GM19238 (cell line): ENCODE data around the gene CMTM5.
"Not testable (repeated sequence)": the region's sequence is repeated elsewhere in the genome, so short reads cannot be mapped to it uniquely, and the experiment has no call there.

Source experiments
- DNase-seq: peaks from one replicate; pipeline ENCODE4 v3.0.0; 2011; ENCODE audit warnings: low spot score; ENCODE audit not compliant: insufficient read length

CMTM5 gene

GRCh38 chr14:23398348-23398747 lies 21.5 kb downstream of the CMTM5 start:
- DNase-seq: no peak

- DNase-seq: no peak
These were observed 22.3 kb downstream of the CMTM5 start for GRCh38 chr14:23399136-23399535.

DNA sequence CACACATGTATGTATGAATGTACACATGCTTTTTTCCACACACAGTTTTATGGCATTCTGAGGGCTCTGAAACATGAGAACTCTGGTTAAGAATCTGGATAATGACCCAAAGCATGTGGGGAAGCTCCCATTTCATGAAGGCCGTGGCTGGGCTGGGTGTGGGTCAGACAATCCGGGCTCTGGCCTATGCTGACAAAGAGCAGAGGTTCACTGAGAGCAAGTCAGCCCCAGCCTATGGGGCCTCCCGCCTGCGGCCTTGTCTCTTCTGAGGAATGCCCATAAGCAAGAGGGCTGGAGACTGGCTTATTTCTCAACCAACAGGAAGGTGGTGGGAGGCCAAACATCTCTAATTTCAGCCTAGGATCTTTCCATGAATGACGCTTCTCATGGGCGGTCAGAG lies 22.7 kb downstream of the CMTM5 start:
- DNase-seq: no peak

- not testable (repeated sequence) for DNase-seq
These were observed 23.8 kb downstream of the CMTM5 start for GRCh38 chr14:23400496-23401149.

DNA sequence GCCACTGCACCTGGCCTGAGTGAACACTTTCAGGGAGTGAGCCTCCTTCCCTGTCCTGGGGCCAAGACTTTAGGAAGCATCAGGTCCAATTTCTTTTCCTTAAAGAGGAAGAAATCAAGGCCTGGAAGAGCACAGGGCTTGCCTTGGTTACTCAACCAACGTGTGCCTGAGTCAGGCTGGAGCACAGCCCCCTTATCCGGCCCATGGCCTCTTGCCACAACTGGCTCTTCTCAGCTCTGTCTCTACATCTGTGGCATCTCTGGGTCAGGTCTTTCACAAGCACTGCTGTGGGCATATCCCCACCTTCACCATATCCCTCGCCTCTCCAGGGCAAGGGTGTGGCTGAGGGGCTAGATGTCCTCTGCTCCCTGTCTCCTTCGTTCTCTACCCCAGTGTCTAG lies 24.4 kb downstream of the CMTM5 start:
- no peak for DNase-seq

DNA sequence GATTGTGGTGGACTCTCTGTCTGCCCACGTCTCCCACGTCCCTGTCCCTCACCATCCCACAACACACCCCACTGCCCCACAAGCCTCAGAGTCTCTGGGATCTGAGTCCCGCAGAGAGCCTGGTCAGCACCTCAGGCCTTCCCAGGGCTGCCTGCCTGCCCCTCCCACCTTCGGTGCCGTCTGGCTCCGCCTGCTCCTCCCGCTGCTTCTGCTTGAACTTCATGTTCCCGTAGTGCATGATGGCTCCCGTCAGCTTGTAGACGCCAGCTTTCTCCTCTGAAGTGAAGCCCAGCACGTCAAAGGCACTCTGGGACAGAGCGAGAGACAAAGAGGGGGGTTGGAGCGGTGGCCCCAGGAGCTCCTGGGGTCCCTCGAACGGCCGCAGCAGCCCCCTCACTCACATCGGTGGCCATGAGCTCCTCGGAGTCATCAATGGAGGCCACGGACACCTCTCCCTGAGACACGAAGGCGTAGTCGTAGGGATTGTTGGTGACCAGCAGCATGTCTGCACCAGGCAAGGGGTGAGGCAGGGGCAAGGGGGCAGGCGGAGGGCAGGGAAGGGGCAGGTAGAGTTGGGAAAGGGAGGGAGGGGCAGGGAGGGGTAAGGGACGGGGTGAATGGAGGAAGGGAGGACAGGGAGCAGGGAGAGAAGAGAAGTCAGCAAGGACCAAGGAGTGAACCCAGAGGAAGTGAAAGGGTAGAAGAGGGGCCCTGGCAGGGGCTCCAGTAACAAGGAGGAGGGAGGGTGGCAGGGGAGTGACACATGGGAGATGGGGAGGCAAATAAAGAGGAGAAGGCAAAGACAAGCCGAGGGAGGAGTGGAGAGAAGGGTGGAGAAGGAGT lies 25.7 kb downstream of the CMTM5 start:
- no peak for DNase-seq

DNA sequence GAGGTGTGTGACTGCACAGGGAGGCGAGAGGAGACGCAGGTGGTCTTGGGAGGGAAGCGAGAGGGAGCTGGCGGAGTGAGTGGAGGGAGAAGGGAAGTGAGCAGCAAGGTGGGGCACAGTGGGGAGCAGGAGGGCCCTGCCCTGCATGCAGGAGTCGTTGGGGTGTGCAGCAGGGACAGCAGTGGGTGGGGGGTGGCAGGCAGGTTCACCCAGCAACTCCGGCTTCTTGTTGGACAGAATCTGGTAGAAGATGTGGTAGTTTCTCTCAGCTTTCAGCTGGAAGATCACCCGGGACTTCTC lies 26.2 kb downstream of the CMTM5 start:
- no peak for DNase-seq

DNA sequence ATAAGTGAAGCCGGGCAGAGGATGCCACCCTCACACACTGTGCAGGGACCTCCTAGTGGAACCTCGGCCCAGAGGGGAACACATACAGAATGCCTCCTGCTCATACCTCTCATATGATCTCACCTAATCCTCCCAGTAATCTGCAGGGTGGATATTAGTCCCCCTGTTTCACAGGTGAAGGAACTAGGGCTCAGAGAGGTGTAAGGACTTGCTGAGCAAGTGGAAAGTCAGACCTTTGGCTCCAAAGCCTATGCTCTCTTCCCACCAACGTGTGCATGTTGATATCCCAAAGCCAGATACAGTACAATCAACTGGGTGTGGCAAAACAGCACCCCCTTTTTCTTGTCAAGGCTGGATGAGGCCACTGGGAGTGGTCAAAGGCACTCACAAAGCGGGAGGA lies 27.1 kb downstream of the CMTM5 start:
- DNase-seq: no peak

DNA sequence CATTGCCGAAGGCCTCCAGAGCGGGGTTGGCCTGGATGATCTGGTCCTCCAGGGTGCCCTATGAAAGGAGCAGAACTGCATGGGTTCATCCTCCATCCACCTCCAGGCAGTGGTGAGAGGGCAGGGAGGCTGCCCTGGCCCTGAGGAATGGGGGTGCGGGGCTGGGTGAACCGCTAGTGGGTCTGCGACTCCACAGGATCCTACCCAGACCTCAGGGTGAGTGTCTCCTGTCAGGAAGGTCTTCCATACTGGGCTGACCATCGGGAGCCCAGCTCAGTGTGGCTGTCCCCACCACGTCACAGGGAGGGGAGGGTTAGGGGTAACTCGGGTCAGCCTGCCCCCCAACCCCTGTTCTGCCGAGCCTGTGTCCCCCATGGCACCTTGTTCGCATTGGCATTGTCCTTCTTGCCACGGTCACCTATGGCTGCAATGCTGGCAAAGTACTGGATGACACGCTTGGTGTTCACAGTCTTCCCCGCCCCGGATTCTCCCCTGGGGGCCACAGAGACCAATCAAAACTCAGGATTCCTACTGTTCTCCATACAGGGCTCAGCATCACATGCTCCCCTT lies 27.6 kb downstream of the CMTM5 start:
- DNase-seq: no peak

GRCh38 chr14:23405096-23405495 lies 28.2 kb downstream of the CMTM5 start:
- no peak for DNase-seq

- no peak for DNase-seq
These were observed 28.7 kb downstream of the CMTM5 start for GRCh38 chr14:23405516-23406025.

- DNase-seq: no peak
These were observed 29.4 kb downstream of the CMTM5 start for GRCh38 chr14:23406244-23406643.

DNA sequence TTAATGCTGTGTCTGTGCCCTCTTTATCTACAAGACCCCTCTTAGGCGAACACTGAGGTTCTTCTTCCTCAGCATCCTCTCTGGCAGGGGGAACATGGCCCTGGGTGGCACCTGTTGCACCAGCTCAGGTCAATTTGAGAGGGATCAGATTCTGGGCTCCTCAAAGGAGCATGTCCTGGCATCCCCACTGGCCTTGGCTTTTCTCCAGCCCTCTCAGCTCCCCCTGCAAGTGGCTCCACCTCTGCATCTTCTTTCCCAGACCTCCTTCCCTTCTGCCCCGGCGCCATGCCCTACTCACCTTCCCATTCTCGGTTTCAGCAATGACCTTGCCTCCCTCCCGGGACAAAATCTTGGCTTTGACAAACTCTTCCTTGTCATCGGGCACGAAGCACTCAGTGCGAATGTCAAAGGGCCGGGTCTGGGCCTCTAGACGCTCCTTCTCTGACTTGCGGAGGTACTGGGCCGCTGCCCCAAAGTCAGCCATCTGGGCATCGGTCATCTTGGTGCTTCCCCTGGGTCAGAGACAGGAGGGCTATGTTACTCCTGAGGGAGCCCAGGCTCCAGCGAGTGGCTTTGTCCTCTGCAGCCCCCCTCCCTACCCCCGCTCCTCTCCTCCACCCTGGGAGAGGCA lies 30.0 kb downstream of the CMTM5 start:
- DNase-seq: no peak

DNA sequence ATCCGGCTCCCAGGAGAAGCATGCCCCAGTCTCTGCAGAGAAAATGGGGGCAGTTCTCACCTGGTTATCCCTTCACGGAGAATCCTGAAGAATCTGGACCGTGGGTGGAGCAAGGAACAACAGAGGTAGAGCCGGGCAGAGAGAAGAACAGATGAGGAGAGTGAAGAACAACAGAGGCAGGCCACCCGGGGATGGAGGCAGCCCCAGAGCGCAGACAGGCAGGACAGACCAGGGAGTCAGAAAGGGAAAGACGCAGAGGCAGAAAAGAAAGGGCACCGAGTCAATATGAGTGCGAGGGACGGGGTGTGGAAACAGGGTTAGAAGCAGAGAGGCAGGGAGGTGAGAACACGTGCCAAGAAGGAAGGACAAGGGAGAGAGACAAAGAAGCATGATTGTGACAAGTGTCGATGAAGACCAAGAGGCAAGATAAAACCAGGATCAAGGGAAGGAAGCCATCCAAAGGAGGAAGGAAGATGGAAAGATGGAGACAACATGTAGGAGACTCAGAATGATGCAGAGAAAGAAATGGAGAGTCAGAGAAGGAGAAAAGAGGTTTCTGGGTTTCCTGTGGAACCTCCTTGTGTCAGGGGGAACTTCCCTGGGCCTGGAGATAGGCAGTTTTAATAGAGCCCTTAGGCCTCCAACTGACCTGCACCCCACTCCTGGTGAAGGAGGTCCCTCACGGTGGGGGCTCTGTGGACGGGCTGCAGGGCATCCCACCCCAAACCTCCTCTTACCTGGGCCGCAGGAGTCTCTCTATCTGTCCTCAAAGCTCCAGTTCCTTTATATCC lies 30.9 kb downstream of the CMTM5 start, which contains the start of gene MYH6:
Gene MYH6, minus strand, starts transcription at position 758 of the 791 bp plus-strand sequence. CDS start 1,050 bp downstream, outside the sequence.
- DNase-seq: no peak

DNA sequence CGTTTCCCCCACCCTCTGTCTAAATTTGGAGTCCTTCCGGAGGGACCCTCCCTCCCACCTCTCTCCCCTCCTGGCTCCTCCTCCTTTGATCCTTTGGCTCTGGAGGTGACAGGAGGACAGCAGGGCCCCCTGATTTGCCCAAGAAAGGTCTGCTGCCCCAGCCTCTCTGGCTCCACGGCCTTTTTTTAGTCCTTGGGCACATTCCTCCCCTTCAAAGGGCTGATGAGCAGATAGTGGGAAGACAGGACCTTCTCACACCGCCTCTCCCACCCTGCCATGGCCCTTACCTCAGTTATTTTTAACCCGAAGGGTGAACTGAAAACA lies 31.4 kb downstream of the CMTM5 start:
- DNase-seq: no peak

- DNase-seq: no peak
These were observed 32.6 kb downstream of the CMTM5 start for GRCh38 chr14:23409475-23409874.

- DNase-seq: no peak
These were observed 33.3 kb downstream of the CMTM5 start for GRCh38 chr14:23409966-23410635.

DNA sequence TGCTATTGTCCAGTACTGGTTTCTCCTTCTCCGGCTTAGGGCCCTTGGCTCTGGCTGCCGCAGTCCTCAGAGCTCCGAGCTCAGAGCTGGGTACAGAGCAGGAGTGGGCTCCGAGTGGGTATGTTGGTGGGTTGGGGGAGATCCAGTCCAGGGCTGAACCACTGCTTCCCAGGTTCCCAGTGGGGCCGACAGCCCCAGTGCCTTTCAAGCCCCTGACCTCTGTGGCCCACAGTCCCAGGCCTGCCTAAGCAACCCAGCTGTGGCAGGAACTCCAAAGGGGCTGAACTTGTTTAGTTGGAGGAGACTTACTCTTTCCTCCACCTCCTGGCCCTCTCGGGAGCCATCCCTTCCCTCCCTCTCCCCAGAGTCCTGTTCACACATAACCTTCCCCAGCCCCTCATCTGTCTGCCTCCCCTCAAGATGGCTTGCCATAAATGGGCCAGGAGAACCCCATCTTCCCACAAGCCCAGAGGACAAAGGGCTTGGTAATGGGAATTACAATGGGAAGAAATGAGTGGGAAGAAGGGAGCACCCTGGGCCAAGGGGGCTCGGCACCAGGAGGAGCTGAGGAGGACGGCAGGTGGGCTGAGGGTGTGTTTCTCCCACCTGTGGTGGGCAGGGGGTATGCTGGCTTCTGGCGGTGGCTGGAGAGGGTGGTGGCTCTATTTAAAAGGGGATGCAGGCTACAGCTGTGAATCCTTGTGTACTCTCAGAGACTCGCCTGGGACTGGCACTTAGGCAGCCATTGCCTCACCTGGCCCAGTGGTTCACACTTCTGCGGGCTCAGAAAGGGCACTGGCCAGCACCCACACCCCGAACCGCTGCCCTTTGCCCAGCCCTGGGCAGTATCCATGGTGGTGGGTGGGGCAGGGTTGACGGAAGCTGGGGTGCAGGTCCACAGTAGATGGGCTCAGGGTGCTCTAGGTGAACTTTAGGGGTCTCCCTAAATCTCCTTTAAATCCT lies 35.0 kb downstream of the CMTM5 start:
- DNase-seq: no peak

GRCh38 chr14:23413681-23414080 lies 36.8 kb downstream of the CMTM5 start:
- no peak for DNase-seq

DNA sequence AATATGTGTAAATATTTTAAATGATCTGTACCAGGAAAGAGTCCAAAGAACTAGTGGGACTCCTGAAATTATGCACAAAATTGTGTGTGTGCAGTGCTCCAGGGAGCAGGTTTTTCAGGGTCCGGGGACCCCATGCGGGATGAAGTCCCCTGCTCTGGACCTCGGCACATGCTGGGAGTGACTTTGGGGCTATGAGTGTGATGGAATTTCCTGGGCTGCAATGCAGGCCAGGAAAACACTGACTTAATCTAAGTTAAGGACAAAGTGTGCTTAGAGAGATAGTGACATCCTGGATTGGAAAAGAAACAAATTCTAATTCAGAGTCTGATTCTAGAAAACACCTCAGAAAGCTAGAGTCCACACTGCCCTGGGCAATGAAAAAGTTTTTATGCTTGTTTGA lies 37.4 kb downstream of the CMTM5 start:
- no peak for DNase-seq
